Erythroblast (primary cell): Measurements from ENCODE around the gene SPOCD1.

Experiments used
- GATA1 ChIP-seq: IDR thresholded peaks from 2 replicates; pipeline ENCODE4 v1.6.1; 2011; ENCODE audit warnings: low read depth, mild to moderate bottlenecking, control low read depth, low read length, moderate library complexity
- POLR2A ChIP-seq: IDR thresholded peaks from 2 replicates; pipeline ENCODE4 v1.6.1; 2011; ENCODE audit warnings: mild to moderate bottlenecking, low read length

DNA sequence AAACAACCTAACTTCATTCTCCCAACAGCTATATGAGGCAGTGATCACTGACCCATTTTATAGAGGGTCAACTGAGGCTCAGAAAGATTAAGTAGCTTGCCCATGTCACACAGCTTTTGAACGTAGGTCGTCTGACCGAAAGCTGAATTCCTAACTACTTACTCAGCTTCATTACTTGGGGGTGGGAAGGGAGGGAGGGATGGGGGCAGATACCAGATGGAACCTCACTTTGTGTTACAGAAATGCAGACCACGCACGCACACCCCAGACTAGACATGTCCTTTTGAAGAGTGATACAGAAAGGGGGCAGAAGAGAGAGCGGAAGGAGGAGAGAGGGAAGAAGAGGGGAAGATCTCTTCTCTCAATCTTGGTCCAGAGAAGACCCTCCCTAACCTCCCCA, 53.9 kb downstream of the SPOCD1 start:
- TF ChIP-seq POLR2A, result no peak
- TF ChIP-seq GATA1, result no peak
